ENCODE measurements around the gene PTK7.

DNA sequence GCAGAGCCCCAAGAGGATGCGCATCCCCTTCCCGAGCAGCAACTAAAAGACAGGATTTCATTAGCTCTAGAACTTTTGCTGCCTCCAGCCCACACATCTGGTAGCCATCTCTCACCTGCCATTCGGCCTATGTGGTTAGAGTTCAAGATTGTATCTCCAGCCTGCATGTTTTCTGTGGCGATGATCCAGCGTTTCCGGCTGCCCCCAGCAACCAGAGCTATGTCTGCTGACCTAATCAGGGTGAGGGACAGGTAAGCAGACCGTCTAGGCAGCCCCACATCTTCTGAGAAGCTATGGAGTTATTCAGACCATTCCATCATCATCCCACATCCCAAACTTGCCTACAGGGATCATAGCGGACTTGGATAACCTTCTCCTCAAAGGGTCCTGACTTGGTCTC lies 20.1 kb upstream of the PTK7 start:
- TF ChIP-seq, protein P1, sequence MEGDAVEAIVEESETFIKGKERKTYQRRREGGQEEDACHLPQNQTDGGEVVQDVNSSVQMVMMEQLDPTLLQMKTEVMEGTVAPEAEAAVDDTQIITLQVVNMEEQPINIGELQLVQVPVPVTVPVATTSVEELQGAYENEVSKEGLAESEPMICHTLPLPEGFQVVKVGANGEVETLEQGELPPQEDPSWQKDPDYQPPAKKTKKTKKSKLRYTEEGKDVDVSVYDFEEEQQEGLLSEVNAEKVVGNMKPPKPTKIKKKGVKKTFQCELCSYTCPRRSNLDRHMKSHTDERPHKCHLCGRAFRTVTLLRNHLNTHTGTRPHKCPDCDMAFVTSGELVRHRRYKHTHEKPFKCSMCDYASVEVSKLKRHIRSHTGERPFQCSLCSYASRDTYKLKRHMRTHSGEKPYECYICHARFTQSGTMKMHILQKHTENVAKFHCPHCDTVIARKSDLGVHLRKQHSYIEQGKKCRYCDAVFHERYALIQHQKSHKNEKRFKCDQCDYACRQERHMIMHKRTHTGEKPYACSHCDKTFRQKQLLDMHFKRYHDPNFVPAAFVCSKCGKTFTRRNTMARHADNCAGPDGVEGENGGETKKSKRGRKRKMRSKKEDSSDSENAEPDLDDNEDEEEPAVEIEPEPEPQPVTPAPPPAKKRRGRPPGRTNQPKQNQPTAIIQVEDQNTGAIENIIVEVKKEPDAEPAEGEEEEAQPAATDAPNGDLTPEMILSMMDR (conservative IDR thresholded peaks at IDR 0.05): no peak
- no peak for TF ChIP-seq EZH2 (IDR thresholded peaks at IDR 0.05; ENCODE audit: low read depth)

Measured in PC-9 (cell line).